Spinal cord (tissue), 10 donors: ENCODE data around the gene XIRP2. TPM values are rescaled to one million over a fixed set of nuclear protein-coding genes. Genes with fewer than 3 reads are reported as not detected.
A peak's percentile ranks its signal among the peaks of the same experiment; 100 is the strongest.
"Not testable (repeated sequence)": the region's sequence is repeated elsewhere in the genome, so short reads cannot be mapped to it uniquely, and the experiment has no call there.

Experiments used
- DNase-seq, 6 donors: peaks; one replicate each; pipeline versions ENCODE4 v3.0.0 to v3.0.0-alpha.2; 2013 to 2015; ENCODE audit warnings: low spot score in 6 of 6, low read depth in 4 of 6
- H3K27ac ChIP-seq: one replicate; pipeline ENCODE4 v1.5.1; 2013; ENCODE audit warnings: low read depth, low read length, control low read depth
- H3K27me3 ChIP-seq: one replicate; pipeline ENCODE4 v1.6.1; 2013; ENCODE audit warnings: low read length; ENCODE audit not compliant: control insufficient read depth, insufficient read depth
- H3K36me3 ChIP-seq: one replicate; pipeline ENCODE4 v1.6.1; 2013; ENCODE audit warnings: low read length; ENCODE audit not compliant: control insufficient read depth, insufficient read depth
- H3K4me1 ChIP-seq: one replicate; pipeline ENCODE4 v1.6.1; 2013; ENCODE audit warnings: low read length; ENCODE audit not compliant: control insufficient read depth, insufficient read depth
- H3K4me3 ChIP-seq: one replicate; pipeline ENCODE4 v1.5.1; 2013; ENCODE audit warnings: low read depth, low read length, control low read depth
- H3K9me3 ChIP-seq: one replicate; pipeline ENCODE4 v1.6.1; 2013; ENCODE audit warnings: low read length; ENCODE audit not compliant: control insufficient read depth, insufficient read depth
- WGBS: methylation state at CpG from one replicate; pipeline ENCODE4 v1.1.5; 2013; ENCODE audit warnings: missing lambda C conversion rate; ENCODE audit not compliant: insufficient coverage; 5-methylcytosine and 5-hydroxymethylcytosine counted together
- polyA plus RNA-seq, 2 donors: library from polyadenylated mRNA; unstranded; fragments of 120-200 nt; gene quantifications; one replicate each; pipeline ENCODE4 v1.2.1, GENCODE V29; 2013; ENCODE audit not compliant: insufficient read length in 2 of 2
- total RNA-seq, 2 donors: library from RNA; depleted of rRNA in 1 of 2; stranded (reverse); fragments of 120-200 nt in 1 of 2; fragments of >200 nt in 1 of 2; gene quantifications; one replicate each; pipeline versions ENCODE4 v1.2.3 to v1.2.4, GENCODE V29; 2013 to 2014
- donor health status: healthy.

The XIRP2 gene
- total and polyA plus RNA-seq, 4 donors = 0.35 to 1.6 (median 0.49) TPM

GRCh38 chr2:167109682-167110081 lies 221.4 kb downstream of the XIRP2 start:
- not testable (repeated sequence) for H3K27me3 ChIP-seq, H3K36me3 ChIP-seq, H3K4me3 ChIP-seq, H3K9me3 ChIP-seq, H3K27ac ChIP-seq, DNase-seq, H3K4me1 ChIP-seq

GRCh38 chr2:167110345-167110744 lies 222.1 kb downstream of the XIRP2 start:
- Histone ChIP-seq H3K9me3 (peaks cover 2% of the 10 kb centered on the region), H3K4me3 (no peak overlapping the region), H3K27ac (no peak overlapping the region), H3K4me1 (no peaks in the 10 kb centered on the region), H3K36me3 (no peaks in the 10 kb centered on the region), H3K27me3 (no peaks in the 10 kb centered on the region)
- no peak for DNase-seq

GRCh38 chr2:167114018-167114417 lies 225.7 kb downstream of the XIRP2 start:
- H3K4me1 ChIP-seq = no peaks in the 10 kb centered on the region
- no peaks in the 10 kb centered on the region for H3K27me3 ChIP-seq
- DNase-seq = no peak
- no peaks in the 10 kb centered on the region for H3K9me3 ChIP-seq
- no peak overlapping the region for H3K27ac ChIP-seq
- H3K36me3 ChIP-seq = no peaks in the 10 kb centered on the region
- no CpG with 5 or more reads among the region's 4 CpGs for WGBS
- H3K4me3 ChIP-seq = no peak overlapping the region

- Histone ChIP-seq H3K36me3 (no peaks in the 10 kb centered on the region), H3K9me3 (no peaks in the 10 kb centered on the region), H3K27me3 (no peaks in the 10 kb centered on the region), H3K27ac (no peak overlapping the region), H3K4me1 (no peaks in the 10 kb centered on the region), H3K4me3 (no peak overlapping the region)
- no peak for DNase-seq
Measured at GRCh38 chr2:167115541-167115940, 227.3 kb downstream of the XIRP2 start.

- Histone ChIP-seq H3K27ac (no peak overlapping the region), H3K4me3 (no peak overlapping the region), H3K27me3 (no peaks in the 10 kb centered on the region), H3K36me3 (no peaks in the 10 kb centered on the region), H3K9me3 (no peaks in the 10 kb centered on the region), H3K4me1 (no peaks in the 10 kb centered on the region)
- no peak for DNase-seq
- 72% methylated on average over 2 of the region's 2 CpGs for WGBS
Measured at GRCh38 chr2:167122389-167122788, 234.1 kb downstream of the XIRP2 start.

- Histone ChIP-seq H3K9me3 (no peaks in the 10 kb centered on the region), H3K4me1 (no peaks in the 10 kb centered on the region), H3K27me3 (no peaks in the 10 kb centered on the region), H3K27ac (no peak overlapping the region), H3K4me3 (no peak overlapping the region), H3K36me3 (no peaks in the 10 kb centered on the region)
- DNase-seq = no peak
- WGBS = 83% methylated on average over 2 of the region's 3 CpGs
Measured at GRCh38 chr2:167126165-167126564, 237.9 kb downstream of the XIRP2 start.

- H3K27ac ChIP-seq = no peak overlapping the region
- no peaks in the 10 kb centered on the region for H3K36me3 ChIP-seq
- H3K4me1 ChIP-seq = no peaks in the 10 kb centered on the region
- peak in 2 of 6 donors; percentile 28 to 48 for DNase-seq
- H3K27me3 ChIP-seq = no peaks in the 10 kb centered on the region
- no peak overlapping the region for H3K4me3 ChIP-seq
- H3K9me3 ChIP-seq = no peaks in the 10 kb centered on the region
- WGBS = no CpG with 5 or more reads among the region's 1 CpG
Measured at GRCh38 chr2:167127135-167127534, 238.9 kb downstream of the XIRP2 start.

GRCh38 chr2:167128130-167128529 lies 239.8 kb downstream of the XIRP2 start:
- Histone ChIP-seq H3K4me1 (no peaks in the 10 kb centered on the region), H3K27ac (no peak overlapping the region), H3K4me3 (no peak overlapping the region), H3K9me3 (no peaks in the 10 kb centered on the region), H3K36me3 (no peaks in the 10 kb centered on the region), H3K27me3 (no peaks in the 10 kb centered on the region)
- 100% methylated on average over 4 of the region's 9 CpGs for WGBS
- no peak for DNase-seq

GRCh38 chr2:167132066-167132465 lies 243.8 kb downstream of the XIRP2 start:
- H3K27me3 ChIP-seq = no peaks in the 10 kb centered on the region
- H3K36me3 ChIP-seq = no peaks in the 10 kb centered on the region
- H3K27ac ChIP-seq = no peak overlapping the region
- no peak overlapping the region for H3K4me3 ChIP-seq
- no peaks in the 10 kb centered on the region for H3K9me3 ChIP-seq
- no peak for DNase-seq
- WGBS = no CpG with 5 or more reads among the region's 1 CpG
- H3K4me1 ChIP-seq = no peaks in the 10 kb centered on the region

GRCh38 chr2:167132906-167133555 lies 244.8 kb downstream of the XIRP2 start:
- Histone ChIP-seq H3K4me1 (no peaks in the 10 kb centered on the region), H3K27ac (no peak overlapping the region), H3K36me3 (no peaks in the 10 kb centered on the region), H3K4me3 (no peak overlapping the region), H3K9me3 (no peaks in the 10 kb centered on the region), H3K27me3 (no peaks in the 10 kb centered on the region)
- WGBS = no CpG with 5 or more reads among the region's 3 CpGs
- DNase-seq = no peak
